HG03095 (cell line): Measurements from ENCODE around the gene CDYL.

Experiments used
- ATAC-seq: cut with Tn5 transposase; IDR thresholded peaks from one replicate; pipeline ENCODE4 v1.9.1; 2021; ENCODE audit warnings: moderate library complexity; ENCODE audit not compliant: unreplicated experiment

CDYL gene

DNA sequence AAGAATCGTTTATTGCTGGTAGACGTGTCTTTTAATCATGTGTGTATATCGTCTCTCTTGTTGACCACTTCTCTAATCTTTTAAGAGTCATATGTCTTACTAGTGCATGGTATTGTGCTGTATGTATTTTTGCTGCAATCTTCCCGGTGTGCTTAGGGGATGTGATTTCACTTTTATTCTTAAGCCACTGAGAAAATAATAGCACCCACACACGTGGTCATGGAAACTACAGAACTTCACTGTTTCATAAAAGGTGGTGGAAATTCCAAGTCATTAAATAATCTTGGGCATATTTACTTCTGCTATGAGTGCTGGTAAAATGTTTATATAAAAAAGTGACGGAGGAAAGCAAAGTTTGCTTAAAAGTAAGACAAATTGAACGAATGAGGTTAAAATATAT is 3.0 kb upstream of the CDYL start:
- ATAC-seq, result no peak

DNA sequence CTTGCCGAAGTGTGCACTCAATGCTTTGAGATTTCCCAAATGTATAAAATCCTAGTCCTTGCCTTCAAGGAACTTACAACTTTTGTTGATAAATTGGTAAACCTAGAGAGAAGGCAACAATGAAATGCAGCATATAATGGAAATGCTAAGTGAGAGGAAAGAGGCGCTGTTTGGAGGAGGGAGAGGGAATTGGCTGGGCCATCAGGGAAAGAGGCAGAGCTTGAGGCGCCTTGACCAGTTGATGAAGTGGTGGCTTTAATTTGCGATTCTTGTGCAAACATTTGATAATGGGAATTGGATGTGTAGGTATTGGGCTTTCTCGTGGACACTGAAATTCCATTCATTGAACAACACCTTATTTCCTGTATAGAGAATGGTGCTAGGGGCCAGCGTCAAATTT is 1.9 kb upstream of the CDYL start:
- ATAC-seq, result no peak

DNA sequence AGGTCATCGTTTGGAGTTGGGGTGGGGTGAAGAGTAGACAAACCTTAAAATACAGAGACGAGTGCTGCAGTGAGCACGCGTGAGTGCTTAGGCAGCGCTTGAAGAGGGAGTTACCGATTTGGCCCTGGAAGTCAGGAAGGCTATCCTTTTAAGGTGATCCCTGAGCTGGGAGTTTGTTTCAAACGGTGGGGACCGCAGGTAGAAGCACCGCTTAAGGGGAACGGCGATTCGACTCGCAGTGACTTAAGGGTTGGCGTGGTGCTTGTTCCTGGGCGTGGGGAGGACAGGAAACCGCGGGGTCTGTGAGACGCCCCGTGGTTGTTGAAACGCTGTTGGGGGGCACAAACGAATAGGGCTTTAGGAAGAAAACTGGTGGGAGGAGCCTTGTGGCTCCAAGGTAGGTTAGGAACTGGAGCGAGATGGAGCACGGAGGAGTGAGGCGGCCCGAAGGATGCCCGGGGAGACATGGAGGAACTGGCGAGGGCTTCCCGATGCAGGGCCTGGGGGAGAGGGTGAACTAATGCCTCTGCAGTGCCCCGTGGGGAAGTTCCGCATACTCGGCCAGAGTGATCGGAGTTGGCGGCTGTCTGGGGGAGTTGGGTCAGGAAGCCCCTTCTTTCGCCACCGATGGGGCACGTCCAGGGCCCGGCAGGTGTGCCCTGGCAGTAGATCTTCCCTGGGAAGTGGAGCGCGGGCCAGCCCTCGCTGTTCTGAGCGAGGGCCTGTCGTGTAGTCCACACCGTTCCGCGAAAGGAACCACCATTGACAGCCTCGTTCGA is 1.3 kb upstream of the CDYL start:
- no peak for ATAC-seq

DNA sequence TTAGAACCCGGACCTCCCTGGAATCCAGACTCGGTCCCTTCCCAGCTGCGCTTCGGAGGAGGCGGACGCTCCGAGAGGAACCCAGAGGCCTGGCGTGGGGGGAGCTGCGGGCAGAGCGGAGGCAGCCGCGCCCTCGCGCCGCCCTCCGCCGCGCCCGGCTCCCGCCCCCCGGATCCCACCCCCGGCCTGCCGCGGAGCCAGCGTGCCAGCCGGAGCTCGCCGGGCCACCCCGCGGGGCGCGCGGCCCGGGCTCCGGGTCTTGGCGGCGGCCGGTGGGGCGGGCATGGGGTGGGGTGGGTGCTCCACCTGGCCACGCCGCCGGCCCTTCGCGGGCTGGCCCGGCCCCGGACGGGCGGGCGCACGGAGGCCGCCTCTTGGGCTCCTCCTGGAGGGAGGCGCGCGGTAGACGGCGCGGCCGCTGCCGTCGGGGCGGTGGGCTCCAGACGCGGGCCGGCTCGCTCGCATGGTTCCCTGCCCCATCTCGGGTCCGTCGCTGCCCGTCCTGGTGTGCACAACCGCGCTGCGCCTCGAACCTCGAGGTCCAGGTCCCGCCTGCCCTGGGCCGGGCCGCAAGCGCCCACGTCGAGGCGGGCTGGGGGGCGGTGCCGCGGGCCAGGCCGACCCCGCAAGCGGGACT is 592 bp upstream of the CDYL start:
- peak; percentile 44 for ATAC-seq

DNA sequence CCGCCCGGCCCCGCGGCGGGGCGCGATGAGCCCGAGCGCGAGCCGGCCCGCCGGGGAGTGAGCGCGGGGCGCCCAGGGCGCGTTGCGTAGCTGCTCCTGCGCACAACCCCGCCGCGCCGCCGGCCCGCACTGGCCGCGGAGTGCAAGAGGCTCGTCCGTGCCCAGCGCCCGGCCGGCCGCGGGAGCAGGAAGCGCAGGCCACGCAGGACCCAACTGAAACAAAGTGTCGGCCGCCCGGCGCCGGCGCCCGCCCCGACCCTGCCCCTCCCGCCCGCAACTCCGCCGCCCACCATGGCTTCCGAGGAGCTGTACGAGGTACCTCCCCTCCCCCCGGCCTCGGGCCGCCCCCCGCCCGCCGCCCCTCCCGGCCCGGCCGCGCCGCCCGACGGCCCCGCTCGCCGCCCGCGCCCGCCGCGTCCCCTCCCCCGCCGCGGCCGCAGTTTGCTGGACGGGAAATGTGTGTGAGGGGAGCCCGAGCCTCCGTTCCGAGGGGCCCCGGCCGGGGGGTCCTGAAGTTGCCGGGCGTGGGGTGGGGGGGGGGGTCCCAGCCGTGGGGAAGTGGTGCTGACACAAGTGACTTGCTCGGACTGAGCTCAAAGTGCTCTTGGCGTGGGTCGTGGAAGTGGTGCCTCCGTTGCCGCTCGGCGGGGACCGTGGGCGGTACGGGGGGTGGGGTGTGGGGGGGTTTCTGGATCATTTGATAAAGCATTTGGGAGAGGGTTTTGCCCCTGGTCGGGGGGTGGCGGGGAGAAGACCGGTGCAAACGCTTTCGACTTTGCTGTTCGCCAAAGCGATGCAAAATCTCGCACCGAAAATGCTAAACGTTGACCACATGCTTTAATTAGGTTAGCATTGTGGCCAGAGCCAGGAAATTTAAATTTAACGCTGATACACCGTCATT is 539 bp downstream of the CDYL start:
- peak; percentile 15 for ATAC-seq

DNA sequence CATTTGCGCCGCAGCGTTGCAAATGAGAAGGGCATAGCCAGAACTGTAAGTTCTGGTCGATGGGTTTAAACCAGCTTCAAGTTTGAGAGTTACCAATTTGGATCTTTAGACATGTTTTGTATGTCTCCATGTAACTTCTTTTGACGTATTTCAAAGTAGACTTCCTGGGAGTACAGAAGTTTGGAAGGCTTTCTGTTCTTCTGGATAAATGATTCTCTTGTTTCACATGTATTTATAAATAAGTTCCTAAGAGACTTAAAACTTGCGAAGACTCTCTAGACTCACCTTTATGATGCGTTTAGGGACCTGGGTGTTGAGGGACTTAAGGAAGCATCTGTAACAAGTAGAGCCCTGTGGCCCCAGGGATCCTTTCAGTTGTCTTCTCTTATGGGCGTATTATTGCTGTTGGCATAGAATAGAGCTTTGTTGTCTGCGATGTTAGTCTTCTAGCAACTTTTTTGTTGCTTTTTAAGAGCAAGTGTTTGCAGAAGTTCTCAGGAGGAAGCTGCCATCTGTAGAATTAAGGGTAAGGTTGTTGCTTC is 1.3 kb downstream of the CDYL start:
- no peak for ATAC-seq

DNA sequence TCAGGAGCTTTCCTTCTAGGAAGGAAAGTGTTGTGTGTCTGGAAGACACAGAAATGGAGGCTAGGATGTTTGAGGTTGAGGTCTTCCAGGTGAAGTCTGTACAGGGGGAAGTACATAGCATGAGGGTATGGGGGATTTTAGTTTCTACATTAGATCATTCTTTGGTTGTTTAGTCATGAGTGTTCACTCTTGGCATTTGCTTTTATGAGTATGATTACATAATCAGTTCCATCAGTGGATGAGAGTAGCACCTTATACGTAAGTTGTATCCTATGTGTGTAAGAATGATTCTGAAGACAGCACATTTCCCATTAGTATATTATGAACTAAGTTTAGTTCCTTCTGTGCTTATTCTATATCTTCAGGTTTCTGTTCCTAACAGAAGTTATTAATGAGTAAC is 1.9 kb downstream of the CDYL start:
- no peak for ATAC-seq

DNA sequence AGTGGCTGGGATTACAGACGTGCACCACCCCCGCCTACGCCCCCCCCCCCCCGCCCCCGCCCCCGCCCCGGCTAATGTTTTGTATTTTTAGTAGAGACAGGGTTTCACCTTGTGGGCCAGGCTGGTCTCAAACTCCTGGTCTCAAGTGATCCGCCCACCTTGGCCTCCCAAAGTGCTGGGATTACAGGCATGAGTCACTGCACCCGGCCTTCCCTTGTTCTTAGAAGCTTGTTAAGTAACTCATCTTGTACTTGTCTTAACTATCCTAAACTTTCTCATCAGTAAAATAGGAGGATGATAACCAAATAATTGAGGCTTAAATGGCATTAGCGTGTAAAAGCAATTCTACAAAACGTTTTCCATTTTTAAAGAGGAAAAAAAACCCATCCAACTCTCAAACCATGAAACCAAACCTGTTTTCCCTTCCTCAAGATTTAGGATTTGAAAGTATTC is 4.2 kb downstream of the CDYL start:
- ATAC-seq, result no peak

DNA sequence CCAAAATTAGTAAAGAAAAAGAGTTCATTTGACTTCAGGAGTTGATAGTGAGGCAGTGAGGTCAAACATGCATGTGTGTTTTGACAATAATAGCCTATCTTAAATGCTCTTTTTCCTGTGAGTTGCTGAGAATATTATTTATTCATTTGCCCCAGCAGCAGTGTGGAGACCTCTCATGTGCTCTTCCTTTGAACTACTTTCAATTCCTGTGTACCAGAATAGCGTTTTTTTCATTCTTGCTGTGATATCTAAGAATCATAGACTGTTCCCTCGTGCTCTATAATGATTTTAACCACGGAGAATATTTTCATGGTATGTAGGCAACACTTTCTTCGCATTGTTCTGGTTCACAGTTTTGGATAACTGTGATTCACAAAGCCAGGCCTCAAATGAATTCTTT is 5.2 kb downstream of the CDYL start:
- ATAC-seq, result no peak

DNA sequence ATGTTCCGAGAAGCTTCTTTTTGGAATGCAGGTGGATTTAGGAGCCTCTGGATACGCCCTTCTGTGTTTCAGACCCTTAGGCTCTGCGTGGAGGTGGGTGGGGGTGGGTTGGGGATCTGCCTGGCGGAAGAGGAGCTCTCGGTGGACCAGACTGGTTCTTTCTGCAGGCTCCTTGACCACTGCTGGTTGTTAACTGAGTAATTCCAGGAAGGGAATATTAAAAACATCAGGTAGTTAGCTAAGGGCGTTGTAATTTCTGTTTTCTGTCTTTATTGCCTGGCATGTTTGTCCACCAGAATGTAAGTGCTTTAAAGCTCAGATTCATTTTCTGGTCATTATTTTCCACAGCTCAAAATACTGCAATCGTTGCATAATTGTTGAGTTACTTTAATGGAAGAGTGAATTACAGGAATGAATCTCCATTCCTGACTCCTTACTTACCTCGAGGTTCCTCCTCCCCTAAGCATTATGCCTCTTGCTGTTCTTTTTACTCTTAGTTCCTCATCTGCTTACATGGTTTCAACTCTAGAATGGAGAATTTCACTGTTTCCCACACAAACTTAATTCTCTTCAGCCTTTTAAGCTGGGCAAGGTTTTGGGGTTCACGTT is 5.9 kb downstream of the CDYL start:
- no peak for ATAC-seq

DNA sequence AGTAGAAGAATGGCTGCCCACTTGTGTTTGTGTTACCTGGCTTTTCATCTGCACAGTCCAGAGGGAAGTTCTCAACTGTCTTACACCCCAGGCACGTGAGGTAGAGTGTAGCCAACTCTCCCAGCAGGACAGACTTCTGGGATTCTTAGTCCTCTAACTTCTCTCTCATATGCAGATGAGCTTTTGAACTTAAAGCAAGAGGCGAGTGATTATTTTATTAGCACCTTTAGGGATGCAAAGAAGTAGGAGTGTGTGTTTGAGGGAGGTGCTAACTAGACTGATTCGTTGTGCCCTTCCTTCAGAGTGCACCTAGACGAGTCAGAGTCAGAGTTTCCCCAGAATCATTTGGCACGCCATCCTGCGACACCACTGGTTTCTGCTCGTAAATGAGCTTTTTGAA is 10.8 kb downstream of the CDYL start:
- ATAC-seq, result no peak

DNA sequence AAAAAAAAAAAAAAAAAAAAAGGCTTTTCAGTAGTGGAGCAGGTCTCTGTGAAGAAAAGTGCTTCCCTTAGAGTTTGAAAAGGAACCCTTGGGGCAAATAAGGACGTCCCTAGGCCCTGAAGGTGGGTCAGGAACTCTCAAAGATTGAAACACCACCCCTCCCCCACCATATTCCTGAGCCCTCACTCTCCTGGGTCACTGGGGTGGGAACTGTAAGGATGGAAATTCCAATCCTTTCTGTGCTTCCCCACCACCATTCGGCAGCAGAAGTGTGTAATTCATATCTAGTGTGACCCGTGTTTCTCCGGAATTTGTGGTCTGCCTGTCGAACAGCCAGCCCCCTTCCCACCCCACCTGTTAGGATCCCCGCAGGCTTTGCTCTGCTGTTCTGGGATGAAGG is 12.3 kb downstream of the CDYL start:
- ATAC-seq, result no peak

DNA sequence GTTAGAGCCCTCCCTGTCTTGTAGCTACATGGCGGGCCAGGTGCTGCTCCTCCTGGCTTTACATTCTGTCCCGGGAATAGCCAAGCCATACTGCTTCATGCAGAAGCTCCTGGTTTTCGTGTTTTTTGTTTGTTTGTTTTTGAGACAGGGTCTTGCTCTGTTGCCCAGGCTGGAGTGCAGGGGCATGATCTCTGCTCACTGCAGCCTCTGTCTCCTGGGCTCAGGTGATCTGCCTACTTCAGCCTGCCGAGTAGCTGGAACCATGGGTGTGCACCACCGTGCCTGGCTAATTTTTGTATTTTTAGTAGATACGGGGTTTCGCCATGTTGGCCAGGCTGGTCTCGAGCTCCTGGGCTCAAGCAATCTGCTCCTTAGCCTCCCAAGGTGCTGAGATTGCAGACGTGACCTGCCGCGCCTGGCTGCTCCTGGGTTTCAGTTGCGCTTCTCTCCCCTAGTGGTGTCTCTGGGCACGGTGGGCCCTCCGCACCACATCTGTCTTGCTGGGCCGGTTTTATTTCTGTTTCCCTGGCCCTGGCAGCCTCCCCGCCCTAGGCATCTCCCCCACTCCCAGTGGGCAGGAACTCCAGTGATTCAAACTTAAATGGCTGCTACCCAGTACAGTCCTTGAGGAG is 12.9 kb downstream of the CDYL start:
- ATAC-seq, result peak; percentile 91

DNA sequence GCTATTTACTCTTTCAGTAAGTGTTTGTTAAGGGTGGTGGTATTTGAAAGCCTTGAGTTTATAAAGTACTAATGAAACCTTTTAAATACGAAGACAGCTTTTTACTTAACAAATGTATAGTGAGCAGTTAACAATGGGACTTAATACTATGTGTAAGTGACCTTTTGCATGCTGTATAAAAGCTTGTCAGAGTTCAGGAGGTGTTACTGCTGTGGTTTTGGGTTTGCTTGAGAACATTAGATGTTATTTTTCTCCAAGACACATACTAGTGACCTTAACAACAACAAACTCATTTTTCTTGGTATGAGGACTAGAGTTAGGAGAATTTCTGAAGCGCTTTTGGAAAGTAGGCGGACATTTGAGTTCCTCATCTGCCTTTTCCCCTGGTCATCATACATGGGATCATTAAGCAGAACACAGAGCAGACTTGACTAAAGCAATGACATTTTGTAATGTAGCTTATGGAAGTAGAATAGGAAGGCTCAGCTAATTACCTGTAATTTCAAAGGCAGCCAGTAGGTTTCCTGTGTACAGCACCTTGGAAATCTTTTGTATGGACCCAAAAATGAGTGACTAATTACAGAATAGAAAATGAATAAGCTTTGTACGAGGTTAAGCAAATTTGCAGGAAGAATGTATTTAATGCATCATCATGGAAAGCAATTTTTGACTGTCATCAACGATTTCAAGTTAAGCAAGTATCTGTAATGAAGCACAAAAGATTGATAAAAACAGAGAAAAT is 14.1 kb downstream of the CDYL start:
- ATAC-seq, result no peak

DNA sequence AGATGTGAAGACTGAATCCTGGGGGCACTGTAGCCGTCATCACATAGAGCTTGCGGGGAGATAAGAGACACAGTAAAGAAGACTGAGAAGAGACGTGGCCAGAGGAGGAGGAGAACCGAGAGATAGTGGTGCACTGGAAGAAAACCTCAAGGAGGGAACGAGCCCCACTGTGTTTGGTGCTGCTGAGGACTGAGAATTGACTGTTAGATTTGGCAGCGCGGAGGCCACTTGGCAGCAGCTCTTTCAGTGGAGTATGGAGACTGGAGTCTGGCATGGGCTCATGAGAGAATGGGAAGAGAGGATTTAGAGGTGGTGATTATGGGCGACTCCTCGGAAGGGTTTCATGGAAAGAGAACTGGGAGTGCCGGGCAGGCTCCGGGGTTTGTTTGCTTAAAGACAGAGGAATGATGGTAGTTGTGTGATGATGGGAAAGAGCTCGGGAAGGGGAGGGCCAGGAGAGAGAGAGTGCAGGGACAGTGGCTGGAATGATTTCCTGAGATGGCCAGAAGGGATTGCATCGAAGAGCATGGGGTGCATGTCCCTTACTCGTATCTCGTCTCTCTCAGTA is 18.0 kb downstream of the CDYL start:
- no peak for ATAC-seq

DNA sequence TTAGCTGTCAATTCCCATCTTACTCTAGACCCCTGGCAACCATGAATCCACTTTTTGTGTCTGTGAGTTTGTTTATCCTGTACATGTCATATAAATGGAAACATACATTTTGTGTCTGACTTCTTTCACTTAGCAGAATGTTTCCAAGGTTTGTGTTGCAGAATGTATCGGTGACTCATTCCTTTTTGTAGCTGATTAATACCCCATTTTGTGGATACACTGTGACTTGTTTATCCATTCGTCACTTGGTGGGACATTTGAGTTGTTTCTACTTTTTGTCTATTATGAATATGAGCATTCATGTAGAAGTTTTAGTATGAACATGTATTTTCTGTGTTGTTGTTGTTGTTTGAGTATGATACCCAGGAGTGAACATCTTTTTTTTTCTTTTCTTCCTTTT is 21.4 kb downstream of the CDYL start:
- ATAC-seq, result no peak

DNA sequence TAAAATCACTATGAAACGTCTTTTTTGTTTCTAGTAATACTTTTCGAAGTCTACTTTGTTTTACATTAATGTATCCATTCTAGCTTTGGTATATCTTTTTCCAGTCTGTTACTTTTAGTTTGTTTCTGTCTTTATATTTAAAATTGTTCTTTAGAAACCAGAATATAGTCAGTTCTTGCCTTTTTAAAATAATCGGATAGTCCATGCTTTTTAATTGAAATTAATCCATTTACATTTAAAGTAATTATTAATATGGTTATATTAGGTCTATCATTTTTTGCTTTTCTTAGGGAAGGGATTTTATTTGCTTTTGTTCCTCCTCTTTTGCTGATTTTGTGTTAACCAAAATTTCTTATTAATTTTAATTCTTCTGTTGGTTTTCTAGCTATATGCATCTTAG is 23.7 kb downstream of the CDYL start:
- ATAC-seq, result no peak

DNA sequence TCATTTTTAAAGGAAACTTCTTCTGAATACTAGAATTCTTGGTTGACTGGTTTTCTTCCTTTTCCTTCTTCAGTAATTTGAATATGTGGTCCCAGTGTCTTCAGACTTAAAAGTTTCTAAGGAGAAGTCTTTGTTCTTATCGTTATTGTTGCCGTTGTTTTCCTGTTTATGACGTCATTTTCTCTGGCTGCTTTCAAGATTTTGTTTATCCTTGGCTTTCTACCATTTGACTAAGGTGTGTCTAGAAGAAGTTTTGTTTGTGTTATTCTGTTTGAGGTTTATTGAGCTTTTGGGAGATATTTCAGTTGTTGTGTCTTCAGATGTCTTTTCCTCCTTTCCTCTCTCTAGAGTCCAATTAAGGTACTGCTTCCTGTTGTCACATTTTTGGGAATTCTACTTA is 24.5 kb downstream of the CDYL start:
- ATAC-seq, result no peak

DNA sequence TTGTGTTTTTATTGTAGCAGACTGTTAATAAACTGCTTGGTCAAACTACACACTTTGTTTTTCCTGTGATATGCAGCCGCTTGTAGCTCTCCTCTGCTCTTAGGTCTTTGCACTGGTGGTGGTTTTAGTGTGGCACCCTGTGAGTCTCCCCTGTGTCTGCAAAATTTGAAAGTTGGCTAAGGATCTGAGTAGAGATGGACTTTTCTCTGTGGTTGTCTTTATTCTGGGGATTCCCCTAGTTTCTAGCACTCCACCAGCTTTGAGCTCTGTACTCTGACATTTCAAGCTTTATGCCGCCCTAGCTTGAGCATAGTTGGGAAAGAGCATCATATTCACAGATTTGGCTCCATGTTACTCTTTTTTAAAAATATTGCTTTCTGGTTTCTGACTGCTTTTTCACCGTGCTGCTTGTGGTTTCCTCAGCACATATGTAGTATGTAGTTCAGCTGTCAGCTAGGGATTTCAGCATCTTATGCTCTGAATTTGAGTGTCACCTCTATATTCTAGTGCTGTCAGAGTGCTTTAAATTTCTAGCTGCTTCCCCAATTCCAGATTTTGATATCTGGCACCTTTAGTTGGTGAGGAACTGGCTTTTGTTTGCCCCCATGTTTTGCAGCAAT is 25.4 kb downstream of the CDYL start:
- ATAC-seq, result peak; percentile 54
